NCI-H460 (cell line): ENCODE measurements around the gene TSPAN3. TPM values are rescaled to one million over a fixed set of nuclear protein-coding genes. Genes with fewer than 3 reads are reported as not detected.

ENCODE experiments used
- DNase-seq: peaks from one replicate; pipeline ENCODE4 v3.0.0-alpha.2; 2016; ENCODE audit warnings: low read depth; ENCODE audit errors: extremely low read depth
- total RNA-seq: library from RNA; depleted of rRNA; stranded (reverse); fragments of >200 nt; shearing (Covaris generic); gene quantifications from 2 replicates; pipeline ENCODE4 v1.2.3, GENCODE V29; 2014

TSPAN3 gene
- total RNA-seq, 1 experiment from 2014 or later: 147 TPM

DNA sequence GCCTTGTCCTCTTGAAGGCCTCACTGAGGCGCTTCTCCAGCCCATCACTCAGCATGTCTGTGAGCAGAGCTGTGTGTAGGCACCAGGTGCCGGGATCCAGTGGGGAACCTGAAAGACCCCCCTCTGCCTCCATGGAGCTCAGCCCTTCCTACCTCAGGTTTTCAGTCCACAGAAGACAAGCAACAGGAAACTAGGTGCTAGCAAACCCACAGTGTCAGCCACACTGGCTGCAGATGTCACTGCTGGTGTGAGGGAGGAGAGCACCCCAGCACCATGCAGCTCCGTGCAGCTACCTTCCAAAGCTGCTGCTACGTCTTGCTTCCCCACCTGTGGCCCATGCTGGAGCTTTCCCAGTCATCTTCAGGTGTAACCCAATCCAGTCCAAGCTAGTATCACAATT is 58.0 kb downstream of the TSPAN3 start:
- DNase-seq: no peak

GRCh38 chr15:77012117-77012712 is 58.7 kb downstream of the TSPAN3 start:
- no peak for DNase-seq

GRCh38 chr15:77010857-77011256 is 60.1 kb downstream of the TSPAN3 start:
- DNase-seq: no peak

DNA sequence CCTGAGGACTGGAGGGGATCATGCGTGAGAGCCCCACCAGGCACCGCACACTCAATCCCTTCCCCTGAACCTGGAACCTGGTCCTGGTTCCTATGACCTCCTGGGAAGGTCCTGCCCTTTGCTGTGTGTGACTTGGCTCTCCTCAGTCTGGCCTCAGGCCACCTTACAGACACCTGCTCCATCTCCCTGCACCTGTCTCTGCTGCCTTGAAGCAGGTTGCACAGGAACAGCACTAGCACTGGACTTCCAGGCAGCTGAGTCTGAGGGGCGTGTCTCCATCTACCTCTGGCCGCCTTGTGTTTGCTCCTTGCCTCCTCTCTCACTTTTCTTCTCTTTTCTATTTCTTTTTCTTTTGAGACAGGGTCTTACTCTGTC is 60.6 kb downstream of the TSPAN3 start:
- DNase-seq: no peak

- DNase-seq: no peak
Measured at GRCh38 chr15:77009646-77010311, 61.1 kb downstream of the TSPAN3 start.

DNA sequence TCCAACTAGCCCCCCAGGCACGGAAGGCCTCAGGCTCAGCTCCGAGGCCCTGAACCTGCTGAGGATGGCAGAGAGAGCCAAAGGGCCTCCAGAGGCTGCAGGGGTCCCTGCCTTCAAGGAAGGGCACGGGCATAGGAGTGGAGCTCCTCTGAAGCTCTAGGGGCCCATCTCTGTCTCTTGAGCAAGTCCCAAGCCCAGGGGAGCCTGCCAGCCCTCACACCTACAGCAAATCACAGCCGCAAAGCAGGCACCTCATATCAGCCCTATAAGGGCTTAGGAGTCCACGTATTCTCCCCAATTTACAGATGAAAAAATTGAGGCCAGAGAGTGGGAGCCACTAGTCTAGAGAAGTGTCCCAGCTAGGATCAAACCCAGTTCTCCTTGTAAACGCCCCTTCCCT is 61.7 kb downstream of the TSPAN3 start:
- no peak for DNase-seq

DNA sequence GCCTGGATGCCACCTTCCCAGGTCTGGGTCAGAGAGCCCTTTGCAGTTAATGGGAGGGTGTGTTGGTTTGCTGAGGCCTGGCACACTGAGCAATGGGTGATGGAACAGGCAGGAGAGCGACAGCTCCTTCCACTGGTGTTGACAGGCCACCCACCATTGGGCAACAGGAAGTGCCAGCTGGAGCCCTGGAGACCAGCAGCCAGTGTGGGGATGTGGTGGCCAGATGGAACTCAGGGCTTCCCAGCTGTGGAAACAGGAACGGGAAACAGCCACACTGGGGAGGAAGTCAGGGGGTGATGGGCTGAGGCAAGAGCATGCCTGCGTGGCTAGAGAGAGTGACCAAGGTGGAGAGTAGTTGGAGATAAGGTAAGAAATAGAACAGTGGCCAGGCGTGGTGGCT is 66.7 kb downstream of the TSPAN3 start:
- DNase-seq: no peak

- DNase-seq: no peak
Measured at GRCh38 chr15:77002954-77003912, 67.7 kb downstream of the TSPAN3 start.

- DNase-seq: no peak
Measured at GRCh38 chr15:77002436-77002835, 68.5 kb downstream of the TSPAN3 start.

DNA sequence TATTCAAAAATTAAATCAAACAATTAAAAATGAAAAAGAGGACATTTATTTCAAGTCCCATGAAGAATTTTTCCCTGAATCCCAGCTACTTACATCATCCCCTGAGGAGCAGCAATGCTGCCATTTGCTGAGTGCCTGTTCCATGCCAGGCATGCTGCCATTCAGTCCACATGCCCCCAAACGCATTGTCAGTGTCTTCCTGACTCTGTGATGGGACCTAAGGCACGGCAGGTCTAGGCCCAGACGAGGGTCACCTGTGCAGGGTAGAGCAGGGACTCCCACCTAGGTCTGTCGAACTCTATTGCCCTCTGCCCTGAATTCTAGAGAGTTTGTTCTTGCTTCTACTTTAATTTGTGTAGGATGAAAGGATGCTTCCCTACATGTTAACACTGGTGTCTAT is 68.9 kb downstream of the TSPAN3 start:
- DNase-seq: no peak

DNA sequence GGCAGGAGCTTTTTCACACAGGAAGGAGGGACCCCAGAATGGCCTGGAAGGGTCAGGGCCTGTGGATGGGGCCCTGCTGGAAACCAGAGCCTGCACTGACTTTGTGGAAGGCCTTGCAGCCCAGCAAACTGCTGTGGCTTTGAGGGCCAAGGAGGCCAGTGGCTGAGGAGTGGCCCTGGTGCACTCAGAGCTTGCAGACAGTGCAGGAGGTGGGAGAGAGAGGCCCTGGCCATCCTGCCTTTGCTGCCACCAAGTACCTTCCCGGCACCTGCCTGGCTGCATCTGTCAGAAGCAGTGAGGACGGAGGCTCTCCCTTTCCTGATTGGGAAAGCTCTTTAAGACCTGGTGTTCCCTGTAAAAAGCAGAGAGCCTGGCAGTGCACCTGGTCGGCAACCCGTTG is 69.6 kb downstream of the TSPAN3 start:
- DNase-seq: no peak

DNA sequence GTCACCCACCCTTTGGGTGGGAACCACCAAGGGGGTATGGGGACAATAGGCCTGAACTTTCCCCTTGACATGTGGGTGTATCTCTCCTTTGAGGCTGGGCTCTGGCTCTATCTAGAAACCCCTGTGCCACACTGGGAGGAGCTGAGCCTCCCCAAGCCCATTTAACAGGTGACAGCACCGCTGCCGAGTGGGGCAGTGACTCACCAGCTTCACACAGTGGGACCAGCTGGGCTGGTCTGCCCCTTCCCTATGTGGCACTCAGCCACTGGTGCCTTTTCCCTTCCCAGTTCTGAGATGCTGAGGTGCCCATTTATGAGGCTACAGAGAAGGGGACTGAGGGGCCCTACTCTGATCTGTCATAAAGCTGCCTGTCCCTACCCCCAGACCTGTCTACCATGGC is 70.9 kb downstream of the TSPAN3 start:
- no peak for DNase-seq

GRCh38 chr15:76998663-76999285 is 72.1 kb downstream of the TSPAN3 start:
- no peak for DNase-seq

DNA sequence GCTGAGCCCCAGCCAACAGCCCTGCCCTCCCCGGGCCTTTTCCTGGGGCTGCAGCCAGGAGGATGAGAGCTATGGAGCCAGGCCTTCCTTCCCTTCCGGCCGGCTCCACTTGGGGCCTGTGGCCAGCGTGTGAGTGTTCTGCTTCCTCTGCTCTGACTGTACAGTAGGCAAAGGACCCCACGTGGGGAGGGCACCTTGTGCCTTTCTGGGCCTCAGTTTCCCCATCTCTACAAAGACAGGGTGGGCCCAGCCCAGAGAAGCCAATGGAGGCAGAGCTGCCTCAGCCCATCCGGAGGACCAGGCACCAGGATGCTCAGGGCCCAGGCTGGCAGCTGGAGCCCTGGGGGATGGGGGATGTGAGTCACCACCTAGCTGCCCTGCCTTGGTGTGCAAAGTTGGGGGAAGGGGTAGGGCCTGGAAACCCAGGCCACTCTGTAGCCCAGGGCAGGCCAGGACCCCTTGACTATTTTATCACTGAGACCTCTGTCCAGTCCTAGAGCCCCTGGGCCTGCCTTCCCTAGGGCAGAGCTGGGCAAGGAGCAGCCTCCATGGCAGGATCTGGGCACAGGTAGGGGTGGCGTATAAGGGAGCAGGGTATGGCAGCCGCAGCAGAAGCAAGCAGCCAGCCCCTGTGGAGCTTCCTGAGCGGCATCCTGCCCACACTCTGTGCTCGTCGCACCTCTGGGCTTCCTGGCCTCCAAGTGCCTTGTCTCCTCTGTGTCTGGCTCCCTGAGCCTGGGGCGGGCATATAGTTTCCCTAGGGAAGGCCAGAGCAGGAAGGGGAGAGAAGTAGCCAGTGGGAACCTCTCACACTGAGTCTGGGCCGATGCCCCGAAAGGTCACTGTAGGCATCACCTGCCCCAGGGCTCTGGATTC is 74.1 kb downstream of the TSPAN3 start:
- no peak for DNase-seq

GRCh38 chr15:76996076-76996525 is 74.8 kb downstream of the TSPAN3 start:
- no peak for DNase-seq

DNA sequence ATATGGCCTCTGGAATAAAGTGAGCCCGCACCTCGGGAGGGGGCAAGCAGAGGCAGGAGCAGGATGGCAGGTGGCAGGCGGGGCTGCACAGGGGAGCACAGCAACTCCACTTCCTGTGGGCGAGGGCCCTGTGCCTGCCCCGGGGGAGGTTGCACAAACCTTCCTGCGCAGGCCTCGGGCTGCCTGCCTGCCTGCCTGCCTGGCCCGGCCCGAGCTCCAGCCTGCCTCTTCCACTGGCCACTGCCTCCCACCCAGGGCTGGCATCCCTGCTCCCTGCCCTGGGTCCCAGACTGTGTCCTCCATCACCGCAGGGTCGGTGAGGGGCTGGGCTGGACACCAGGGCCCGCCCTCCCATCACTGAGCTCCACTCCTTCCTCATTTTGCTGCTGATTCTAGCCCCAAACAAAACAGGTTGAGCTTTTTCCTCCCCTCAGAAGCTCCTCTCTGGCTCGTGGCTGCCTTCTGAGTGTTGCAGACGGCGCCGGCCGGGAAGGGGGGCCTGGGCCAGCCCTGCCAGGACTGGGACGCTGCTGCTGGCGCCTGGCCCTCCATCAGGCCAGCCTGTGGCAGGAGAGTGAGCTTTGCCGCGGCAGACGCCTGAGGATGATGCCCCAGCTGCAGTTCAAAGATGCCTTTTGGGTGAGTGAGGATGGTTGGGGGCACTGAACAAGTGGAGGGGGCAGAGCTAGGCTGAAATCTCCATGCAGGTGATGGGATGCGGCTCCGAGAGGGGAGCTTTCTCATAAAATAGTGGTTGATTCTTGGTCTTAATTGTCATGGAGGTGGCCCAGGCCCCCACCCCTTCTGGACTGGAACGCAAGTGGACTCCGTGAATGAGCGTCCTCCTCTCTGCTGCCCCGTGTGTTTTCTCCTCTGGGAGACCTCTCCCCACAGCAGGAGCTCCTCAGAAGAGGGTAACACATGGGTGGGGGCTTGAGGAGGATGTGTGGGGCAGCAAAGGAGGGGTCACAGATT is 75.7 kb downstream of the TSPAN3 start, which contains the start of gene PSTPIP1:
Gene PSTPIP1, plus strand, starts transcription at position 156 of the 975 bp plus-strand sequence. Its CDS starts 448 bp downstream, at position 604.
- no peak for DNase-seq

- DNase-seq: no peak
Measured at GRCh38 chr15:76994496-76994895, 76.4 kb downstream of the TSPAN3 start.

DNA sequence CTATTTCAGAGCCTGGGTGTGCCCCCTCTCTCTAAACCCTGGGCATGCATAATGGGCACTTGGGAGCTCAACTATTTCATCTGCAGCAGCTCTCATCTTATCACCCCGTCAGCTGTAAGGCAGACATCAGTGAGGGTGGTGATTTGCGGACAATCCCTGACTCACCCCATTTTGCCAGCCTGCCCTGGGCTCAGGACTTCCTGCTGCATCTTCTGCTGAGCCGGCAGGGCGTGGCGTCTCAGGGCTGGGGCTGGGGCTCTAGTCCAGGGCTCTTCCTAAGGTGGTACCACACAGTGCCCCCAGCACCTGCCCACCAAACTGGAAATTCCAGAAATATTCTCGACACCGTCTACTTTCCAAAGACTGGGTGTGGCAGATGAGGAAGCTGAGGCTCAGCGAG is 76.9 kb downstream of the TSPAN3 start:
- DNase-seq: no peak
